ENCODE data around the gene TRIM31. TPM values are rescaled to one million over a fixed set of nuclear protein-coding genes. Genes with fewer than 3 reads are reported as not detected.
A peak's percentile ranks its signal among the peaks of the same experiment; 100 is the strongest.

Gene TRIM31
- total and polyA plus RNA-seq, 9 donors = not detected

DNA sequence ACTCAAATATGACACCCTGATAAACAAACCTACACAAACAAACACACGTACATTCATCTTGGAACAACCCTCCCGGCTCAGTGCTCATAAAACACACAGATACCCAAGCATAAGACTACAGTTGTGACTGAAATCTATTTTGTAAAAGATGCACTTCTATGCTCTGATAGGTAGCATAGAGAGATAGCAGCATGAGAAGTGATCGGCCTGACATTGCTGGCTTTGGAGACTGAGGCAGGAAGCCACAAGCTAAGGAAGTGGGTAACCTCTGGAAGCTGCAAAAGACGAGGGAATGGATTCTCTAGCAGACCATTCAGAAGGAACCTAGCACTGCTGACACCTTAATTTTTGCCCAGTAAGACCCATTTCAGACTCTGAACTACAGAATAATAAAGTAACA is 35.7 kb downstream of the TRIM31 start:
- intact Hi-C loops (cut with DNase I) = no loop called here
- H3K27me3 ChIP-seq = no peaks in the 10 kb centered on the region
- 46 to 55% (median 46%) methylated on average over 4 of the region's 4 CpGs for whole genome bisulfite sequencing, 3 donors
- H3K4me3 ChIP-seq = no peak overlapping the region
- H3K27ac ChIP-seq = no peak overlapping the region
- no peaks in the 10 kb centered on the region for H3K36me3 ChIP-seq
- no peak for DNase-seq
- H3K4me1 ChIP-seq (ENCODE audit: insufficient read depth) = peaks cover 8% of the 10 kb centered on the region
- TF ChIP-seq EP300 (IDR thresholded peaks at IDR 0.05) (no peak), POLR2A (IDR thresholded peaks at IDR 0.05) (no peak)
- TF ChIP-seq, protein P1, sequence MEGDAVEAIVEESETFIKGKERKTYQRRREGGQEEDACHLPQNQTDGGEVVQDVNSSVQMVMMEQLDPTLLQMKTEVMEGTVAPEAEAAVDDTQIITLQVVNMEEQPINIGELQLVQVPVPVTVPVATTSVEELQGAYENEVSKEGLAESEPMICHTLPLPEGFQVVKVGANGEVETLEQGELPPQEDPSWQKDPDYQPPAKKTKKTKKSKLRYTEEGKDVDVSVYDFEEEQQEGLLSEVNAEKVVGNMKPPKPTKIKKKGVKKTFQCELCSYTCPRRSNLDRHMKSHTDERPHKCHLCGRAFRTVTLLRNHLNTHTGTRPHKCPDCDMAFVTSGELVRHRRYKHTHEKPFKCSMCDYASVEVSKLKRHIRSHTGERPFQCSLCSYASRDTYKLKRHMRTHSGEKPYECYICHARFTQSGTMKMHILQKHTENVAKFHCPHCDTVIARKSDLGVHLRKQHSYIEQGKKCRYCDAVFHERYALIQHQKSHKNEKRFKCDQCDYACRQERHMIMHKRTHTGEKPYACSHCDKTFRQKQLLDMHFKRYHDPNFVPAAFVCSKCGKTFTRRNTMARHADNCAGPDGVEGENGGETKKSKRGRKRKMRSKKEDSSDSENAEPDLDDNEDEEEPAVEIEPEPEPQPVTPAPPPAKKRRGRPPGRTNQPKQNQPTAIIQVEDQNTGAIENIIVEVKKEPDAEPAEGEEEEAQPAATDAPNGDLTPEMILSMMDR (IDR thresholded peaks at IDR 0.05) = no peak
- no peaks in the 10 kb centered on the region for H3K9me3 ChIP-seq

DNA sequence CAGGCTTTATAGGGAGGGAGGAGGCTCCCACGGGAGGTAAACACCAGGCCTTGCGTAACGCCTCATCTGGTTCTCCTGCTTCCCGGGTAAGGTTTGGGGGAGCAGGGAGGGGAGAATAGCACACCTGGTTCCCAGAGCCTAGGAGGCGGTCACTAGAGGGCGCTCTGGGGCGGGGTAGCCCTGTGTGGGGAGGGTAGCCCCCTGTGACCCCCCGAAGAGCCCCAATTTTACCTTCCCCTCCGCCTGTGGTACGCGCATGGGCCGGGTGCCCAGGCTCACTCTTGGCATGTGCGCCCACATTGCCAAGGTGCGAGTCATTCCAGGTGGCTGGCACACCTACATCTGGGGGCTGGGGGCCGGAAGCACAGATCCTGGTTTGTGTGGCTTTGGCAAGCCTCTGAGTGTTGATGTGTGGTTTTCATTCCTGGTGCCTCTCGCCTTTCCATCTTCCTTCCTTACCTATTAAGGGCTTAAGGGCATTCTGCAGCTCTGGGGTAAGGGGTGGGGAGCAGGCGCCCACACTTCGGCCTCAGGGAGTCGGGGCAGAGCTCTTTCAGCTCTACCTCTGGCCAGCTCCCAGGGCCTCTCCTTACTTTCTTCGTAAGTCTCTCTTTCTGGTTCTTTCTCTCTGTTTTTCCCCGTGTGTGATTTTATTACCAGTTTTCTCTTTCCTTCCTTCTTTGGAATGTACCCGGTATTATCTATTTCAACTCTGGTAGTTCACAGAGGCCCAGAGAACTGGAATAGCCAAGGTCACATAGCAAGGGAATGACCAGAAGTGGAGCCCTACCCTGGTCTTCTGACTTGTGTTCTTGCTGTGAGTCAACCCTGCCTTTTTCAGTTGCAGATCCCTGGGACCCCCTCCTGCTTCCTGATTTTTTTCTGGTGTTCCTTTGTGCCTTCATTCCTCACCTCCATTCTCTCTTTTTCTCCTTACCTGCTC is 36.8 kb downstream of the TRIM31 start:
- Histone ChIP-seq H3K36me3 (no peaks in the 10 kb centered on the region), H3K9me3 (no peaks in the 10 kb centered on the region), H3K4me3 (no peak overlapping the region), H3K4me1 (ENCODE audit: insufficient read depth) (peaks cover 8% of the 10 kb centered on the region), H3K27ac (no peak overlapping the region), H3K27me3 (no peaks in the 10 kb centered on the region)
- intact Hi-C loops (cut with DNase I) = no loop called here
- DNase-seq = peak in 4 of 5 donors; percentile 45 to 77 (median 54)
- TF ChIP-seq POLR2A (IDR thresholded peaks at IDR 0.05) = no peak
- TF ChIP-seq, protein P1 (IDR thresholded peaks at IDR 0.05) = peak in 1 of 3 donors; percentile 6
- WGBS, 3 donors = 28 to 37% (median 32%) methylated on average over 21 to 22 of the region's 22 CpGs

DNA sequence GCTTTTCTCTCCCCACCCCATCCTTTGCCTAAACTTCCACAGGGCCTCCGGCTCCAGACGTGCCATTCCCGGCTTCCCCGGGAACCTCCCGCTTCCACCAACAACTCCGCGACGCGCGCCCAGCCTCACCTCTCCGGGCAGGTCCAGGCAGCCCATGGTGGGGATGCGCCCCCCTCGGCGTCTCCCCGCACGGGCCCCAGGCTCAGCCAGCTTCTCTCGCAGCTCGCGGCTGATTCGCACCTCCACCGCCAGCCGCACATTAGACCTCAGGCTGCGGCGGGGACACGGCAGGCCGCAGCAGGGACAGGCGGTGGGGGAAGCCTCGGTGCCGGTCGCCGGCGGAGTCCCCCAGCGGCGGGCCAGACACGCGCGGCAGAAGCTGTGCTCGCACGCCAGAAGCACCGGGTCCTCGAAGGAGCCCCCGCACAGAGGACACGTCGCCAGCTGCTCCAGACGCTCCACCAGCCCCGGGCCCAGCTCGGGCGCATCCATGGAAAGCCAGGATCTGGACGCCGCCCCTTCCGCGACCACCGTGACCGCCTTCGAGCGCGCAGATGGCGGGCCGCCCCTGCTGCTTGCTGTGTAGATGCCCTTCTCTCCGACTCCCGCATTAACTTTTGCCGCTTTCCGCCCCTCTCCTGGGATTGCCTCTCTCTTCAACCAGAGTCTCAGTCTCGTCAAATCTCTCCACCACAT is 37.6 kb downstream of the TRIM31 start, which contains the start of gene RNF39:
RNF39 (minus strand) TSS at position 676 of the 696 bp plus-strand sequence; CDS start at position 492, 184 bp downstream.
- intact Hi-C loops (cut with DNase I) = no loop called here
- 1% methylated on average over 64 of the region's 64 CpGs for WGBS, 3 donors
- Histone ChIP-seq H3K4me3 (peak within 1 kb of the TSS; percentile 6), H3K27ac (no peak within 1 kb of the TSS), H3K9me3 (no peaks in the 10 kb centered on the region), H3K27me3 (no peaks in the 10 kb centered on the region), H3K36me3 (no peaks in the 10 kb centered on the region), H3K4me1 (ENCODE audit: insufficient read depth) (peaks cover 8% of the 10 kb centered on the region)
- TF ChIP-seq, protein P1 (IDR thresholded peaks at IDR 0.05) = no peak
- TF ChIP-seq EP300 (IDR thresholded peaks at IDR 0.05) = no peak
- TF ChIP-seq POLR2A (IDR thresholded peaks at IDR 0.05) = no peak
- peak in 2 of 5 donors; percentile 20 to 64 for DNase-seq

DNA sequence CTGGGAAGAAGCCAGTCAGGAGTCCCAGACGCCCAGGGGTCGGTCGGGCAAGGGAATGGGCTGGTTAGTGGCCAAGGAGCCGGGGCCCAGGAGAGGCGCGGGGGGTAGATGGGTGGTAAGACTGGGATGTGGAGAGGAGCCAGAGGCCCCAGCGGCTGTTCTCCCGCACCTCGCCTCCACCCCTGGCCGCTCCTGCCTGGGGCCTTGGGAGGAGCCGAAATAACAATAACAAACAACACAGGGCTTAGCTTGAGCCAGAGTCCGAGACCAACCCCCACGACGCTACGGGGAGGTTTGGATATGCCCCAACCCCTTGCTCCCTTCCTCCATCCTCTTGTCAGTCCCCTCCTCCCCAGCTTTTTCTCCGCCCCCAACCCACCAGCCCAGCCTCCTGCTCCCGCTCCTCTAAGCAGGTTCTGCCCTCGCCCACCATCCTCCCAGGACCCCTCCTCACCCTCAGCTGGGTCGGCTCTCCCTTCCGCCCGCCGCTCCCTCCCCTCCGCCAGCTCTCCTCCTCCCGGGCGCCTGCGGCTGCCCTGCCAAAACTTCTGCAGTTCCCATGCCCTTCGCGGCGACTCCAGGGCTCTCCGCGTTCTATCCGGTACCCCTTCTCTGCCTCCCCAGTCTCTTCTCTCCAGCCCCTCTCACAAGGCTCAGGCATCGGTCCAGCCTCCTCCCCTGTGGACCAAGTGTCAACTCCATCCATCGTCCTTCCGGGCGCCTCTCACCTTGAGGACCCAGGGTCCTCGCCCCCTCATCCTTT is 38.4 kb downstream of the TRIM31 start:
- H3K9me3 ChIP-seq = no peaks in the 10 kb centered on the region
- H3K27me3 ChIP-seq = no peaks in the 10 kb centered on the region
- H3K4me3 ChIP-seq = no peak overlapping the region
- TF ChIP-seq EP300 (IDR thresholded peaks at IDR 0.05) (no peak), POLR2A (IDR thresholded peaks at IDR 0.05) (no peak)
- TF ChIP-seq, protein P1 (IDR thresholded peaks at IDR 0.05) = no peak
- no peaks in the 10 kb centered on the region for H3K36me3 ChIP-seq
- intact Hi-C loops (cut with DNase I) = no loop called here
- 1 to 2% (median 1%) methylated on average over 37 of the region's 37 CpGs for WGBS, 3 donors
- no peak overlapping the region for H3K27ac ChIP-seq
- DNase-seq = peak in 4 of 5 donors; percentile 38 to 80 (median 50)
- peaks cover 8% of the 10 kb centered on the region for H3K4me1 ChIP-seq (ENCODE audit: insufficient read depth)
